CD8-positive, alpha-beta memory T cell (primary cell): Measurements from ENCODE around the gene TSKU. TPM values are rescaled to one million over a fixed set of nuclear protein-coding genes. Genes with fewer than 3 reads are reported as not detected.

Experiments
- CTCF ChIA-PET: fragments of 350-600 bp; sonication (Branson Sonifier 250); formaldehyde crosslinking; loops from one replicate; lab custom pipeline; 2021; ENCODE audit warnings: antibody characterized with exemption; lab: Charles Lee
- POLR2A ChIA-PET: fragments of 350-600 bp; sonication (Branson Sonifier 250); formaldehyde crosslinking; loops from one replicate; lab custom pipeline; 2021; ENCODE audit warnings: antibody characterized with exemption; lab: Charles Lee
- DNase-seq, 5 donors: peaks; one replicate each; pipeline versions ENCODE4 v3.0.0 to v3.0.0-alpha.2; 2020 to 2022; ENCODE audit warnings: mixed read lengths in 1 of 5
- H3K27ac ChIP-seq: one replicate; pipeline ENCODE4 v1.7.0; 2013; ENCODE audit warnings: low read depth, mild to moderate bottlenecking, low read length, moderate library complexity
- H3K27me3 ChIP-seq: 2 replicates; pipeline ENCODE4 v1.7.0; 2013; ENCODE audit warnings: low read length, mild to moderate bottlenecking; ENCODE audit not compliant: insufficient read depth, poor library complexity, severe bottlenecking
- H3K36me3 ChIP-seq: 2 replicates; pipeline ENCODE4 v1.7.0; 2013; ENCODE audit warnings: mild to moderate bottlenecking, low read length, moderate library complexity; ENCODE audit not compliant: insufficient read depth
- H3K4me1 ChIP-seq: 2 replicates; pipeline ENCODE4 v1.7.0; 2013; ENCODE audit warnings: mild to moderate bottlenecking, low read length, moderate library complexity; ENCODE audit not compliant: insufficient read depth
- H3K4me3 ChIP-seq: 2 replicates; pipeline ENCODE4 v1.7.0; 2013; ENCODE audit warnings: mild to moderate bottlenecking, low read length
- H3K9me3 ChIP-seq: 2 replicates; pipeline ENCODE4 v1.7.0; 2013; ENCODE audit warnings: mild to moderate bottlenecking, low read length
- H3K27ac Mint-ChIP-seq, 8 donors: one replicate each; pipeline ENCODE4 v1.8.0; 2020 to 2021; ENCODE audit warnings: mixed read lengths in 8 of 8, mild to moderate bottlenecking in 6 of 8, inconsistent platforms in 3 of 8, moderate library complexity in 3 of 8
- H3K27me3 Mint-ChIP-seq, 2 donors: one replicate each; pipeline ENCODE4 v1.8.0; 2020 to 2021; ENCODE audit warnings: mixed read lengths in 2 of 2, mild to moderate bottlenecking in 1 of 2, moderate library complexity in 1 of 2
- H3K36me3 Mint-ChIP-seq, 3 donors: one replicate each; pipeline ENCODE4 v1.8.0; 2020 to 2021; ENCODE audit warnings: mixed read lengths in 3 of 3, inconsistent platforms in 1 of 3, mild to moderate bottlenecking in 1 of 3
- H3K4me1 Mint-ChIP-seq, 3 donors: one replicate each; pipeline ENCODE4 v1.8.0; 2020 to 2021; ENCODE audit warnings: mixed read lengths in 3 of 3, inconsistent platforms in 1 of 3, mild to moderate bottlenecking in 1 of 3
- H3K4me3 Mint-ChIP-seq, 7 donors: one replicate each; pipeline ENCODE4 v1.8.0; 2020 to 2021; ENCODE audit warnings: mixed read lengths in 7 of 7, mild to moderate bottlenecking in 6 of 7, moderate library complexity in 4 of 7, inconsistent platforms in 2 of 7
- H3K9me3 Mint-ChIP-seq, 5 donors: one replicate each; pipeline ENCODE4 v1.8.0; 2020 to 2022; ENCODE audit warnings: mixed read lengths in 5 of 5, mild to moderate bottlenecking in 3 of 5, moderate library complexity in 2 of 5, inconsistent platforms in 1 of 5
- polyA plus RNA-seq: library from polyadenylated mRNA; unstranded; fragments of 300-500 nt; fragmentation: Illumina TruSeq; gene quantifications from one replicate; pipeline ENCODE4 v1.2.3, GENCODE V29; 2021
- total RNA-seq, 2 experiments: library from RNA; stranded (reverse); gene quantifications; one replicate each; pipeline ENCODE4 v1.2.3, GENCODE V29; 2021

Gene TSKU
- total and polyA plus RNA-seq, 3 experiments from 2014 or later = 0.11 to 0.13 TPM; not detected in 1

DNA sequence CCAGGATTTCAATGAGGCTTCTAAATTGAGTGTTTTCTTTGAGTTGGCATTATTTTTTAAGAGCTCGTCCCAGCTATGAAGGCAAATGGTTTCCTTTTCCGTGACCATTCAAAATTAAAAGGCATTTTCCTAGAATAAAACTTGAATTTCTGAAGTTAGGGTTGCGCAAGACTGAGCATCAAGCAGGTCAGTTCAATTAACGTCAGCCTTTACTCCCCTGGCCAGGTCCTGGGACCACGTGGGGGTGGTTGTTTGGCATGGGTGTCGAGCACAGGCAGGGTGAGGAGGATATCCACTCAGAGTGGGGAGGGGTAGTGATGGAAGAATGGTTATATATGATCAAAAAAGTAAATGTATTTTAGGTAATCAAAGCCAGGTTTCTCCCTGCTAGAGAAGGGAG is 43.4 kb upstream of the TSKU start:
- H3K4me1 ChIP-seq = no peaks in the 10 kb centered on the region
- H3K9me3 ChIP-seq = no peaks in the 10 kb centered on the region
- H3K4me1 Mint-ChIP-seq = no peaks in the 10 kb centered on the region
- no peak overlapping the region for H3K27ac Mint-ChIP-seq
- H3K36me3 ChIP-seq = no peaks in the 10 kb centered on the region
- no peak for DNase-seq
- POLR2A ChIA-PET = no interaction called here
- H3K27me3 Mint-ChIP-seq = peaks cover 1 to 8% of the 10 kb centered on the region in 2 donors
- no peak overlapping the region for H3K4me3 ChIP-seq
- CTCF ChIA-PET = interaction anchor here (1.6 kb wide), 1 partner anchor 17 kb away, joined by 4 read pairs; no protein-coding TSS in a partner anchor
- no peak overlapping the region for H3K27ac ChIP-seq
- H3K36me3 Mint-ChIP-seq = no peaks in the 10 kb centered on the region
- no peaks in the 10 kb centered on the region for H3K9me3 Mint-ChIP-seq
- H3K4me3 Mint-ChIP-seq = no peak overlapping the region
- no peaks in the 10 kb centered on the region for H3K27me3 ChIP-seq

DNA sequence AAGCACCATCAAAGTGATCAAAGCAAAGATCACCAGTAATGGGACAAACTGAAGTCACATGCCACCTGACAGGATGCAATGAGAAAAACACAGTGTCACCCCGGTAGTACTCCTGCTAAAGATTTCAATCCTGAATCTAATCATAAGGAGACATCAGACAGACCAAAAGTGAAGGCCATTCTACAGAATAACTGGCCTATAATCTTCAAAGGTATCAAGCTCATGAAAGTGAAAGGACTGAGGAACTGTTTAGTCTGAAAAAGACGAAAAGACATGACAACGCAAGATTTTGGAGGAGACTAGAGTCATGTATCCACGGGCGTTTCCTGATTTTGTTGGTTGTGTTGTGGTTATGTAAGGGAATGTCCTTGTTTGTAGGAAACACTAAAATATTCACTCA is 42.4 kb upstream of the TSKU start:
- CTCF ChIA-PET = interaction anchor here (1.1 to 1.6 kb wide), 2 partner anchors 18 to 59 kb away, joined by 3 to 4 read pairs; no protein-coding TSS in a partner anchor
- H3K27ac Mint-ChIP-seq = no peak overlapping the region
- Histone ChIP-seq H3K27ac (no peak overlapping the region), H3K27me3 (no peaks in the 10 kb centered on the region), H3K4me1 (no peaks in the 10 kb centered on the region), H3K36me3 (no peaks in the 10 kb centered on the region), H3K4me3 (no peak overlapping the region), H3K9me3 (no peaks in the 10 kb centered on the region)
- no peaks in the 10 kb centered on the region for H3K4me1 Mint-ChIP-seq
- POLR2A ChIA-PET = interaction anchor here (0.6 kb wide), 1 partner anchor 13 kb away, joined by 3 read pairs; no protein-coding TSS in a partner anchor
- no peak for DNase-seq
- H3K36me3 Mint-ChIP-seq = no peaks in the 10 kb centered on the region
- no peaks in the 10 kb centered on the region for H3K9me3 Mint-ChIP-seq
- H3K27me3 Mint-ChIP-seq = peaks cover 1 to 8% of the 10 kb centered on the region in 2 donors
- no peak overlapping the region for H3K4me3 Mint-ChIP-seq

GRCh38 chr11:76742902-76743301 is 40.3 kb upstream of the TSKU start:
- ChIA-PET POLR2A (no interaction called here), CTCF (no interaction called here)
- Mint-ChIP-seq H3K4me1 (no peaks in the 10 kb centered on the region), H3K27me3 (peaks cover 2 to 8% of the 10 kb centered on the region in 2 donors), H3K4me3 (no peak overlapping the region), H3K27ac (peak overlapping the region in 1 of 8 donors; percentile 56), H3K36me3 (no peaks in the 10 kb centered on the region), H3K9me3 (no peaks in the 10 kb centered on the region)
- Histone ChIP-seq H3K4me1 (no peaks in the 10 kb centered on the region), H3K9me3 (no peaks in the 10 kb centered on the region), H3K27ac (no peak overlapping the region), H3K27me3 (no peaks in the 10 kb centered on the region), H3K4me3 (no peak overlapping the region), H3K36me3 (no peaks in the 10 kb centered on the region)
- DNase-seq = no peak

GRCh38 chr11:76744186-76745043 is 38.7 kb upstream of the TSKU start:
- H3K27me3 Mint-ChIP-seq = peaks cover 0 to 2% of the 10 kb centered on the region in 2 donors
- POLR2A ChIA-PET = no interaction called here

GRCh38 chr11:76745044-76745376 is 38.1 kb upstream of the TSKU start:
- ChIA-PET CTCF (interaction anchor here (1.1 kb wide), 1 partner anchor 9 kb away, joined by 3 read pairs; no protein-coding TSS in a partner anchor), POLR2A (no interaction called here)
- no peaks in the 10 kb centered on the region for H3K36me3 ChIP-seq
- Mint-ChIP-seq H3K27me3 (peaks cover 0 to 4% of the 10 kb centered on the region in 2 donors), H3K36me3 (no peaks in the 10 kb centered on the region), H3K27ac (no peak overlapping the region), H3K4me1 (no peaks in the 10 kb centered on the region), H3K9me3 (no peaks in the 10 kb centered on the region), H3K4me3 (no peak overlapping the region)
- DNase-seq = no peak
- H3K27ac ChIP-seq = no peak overlapping the region
- H3K4me3 ChIP-seq = no peak overlapping the region
- no peaks in the 10 kb centered on the region for H3K27me3 ChIP-seq
- H3K9me3 ChIP-seq = no peaks in the 10 kb centered on the region
- H3K4me1 ChIP-seq = no peaks in the 10 kb centered on the region

More at GRCh38 chr11:76744186-76745043, 38.7 kb upstream of the TSKU start:
- no peaks in the 10 kb centered on the region for H3K36me3 Mint-ChIP-seq
- no peaks in the 10 kb centered on the region for H3K36me3 ChIP-seq
- no peaks in the 10 kb centered on the region for H3K9me3 ChIP-seq
- H3K9me3 Mint-ChIP-seq = no peaks in the 10 kb centered on the region
- no peak overlapping the region for H3K4me3 ChIP-seq
- H3K4me1 ChIP-seq = no peaks in the 10 kb centered on the region
- H3K27ac Mint-ChIP-seq = no peak overlapping the region
- CTCF ChIA-PET = no interaction called here
- no peak overlapping the region for H3K27ac ChIP-seq
- no peak overlapping the region for H3K4me3 Mint-ChIP-seq
- no peaks in the 10 kb centered on the region for H3K27me3 ChIP-seq
- no peaks in the 10 kb centered on the region for H3K4me1 Mint-ChIP-seq
- no peak for DNase-seq

- Histone ChIP-seq H3K36me3 (no peaks in the 10 kb centered on the region), H3K4me1 (no peaks in the 10 kb centered on the region), H3K4me3 (no peak overlapping the region), H3K27ac (no peak overlapping the region), H3K27me3 (no peaks in the 10 kb centered on the region), H3K9me3 (no peaks in the 10 kb centered on the region)
- no peaks in the 10 kb centered on the region for H3K36me3 Mint-ChIP-seq
- no peaks in the 10 kb centered on the region for H3K9me3 Mint-ChIP-seq
- no peaks in the 10 kb centered on the region for H3K4me1 Mint-ChIP-seq
- ChIA-PET POLR2A (no interaction called here), CTCF (interaction anchor here (1.1 to 1.5 kb wide), 2 partner anchors 10 to 22 kb away, joined by 3 to 4 read pairs; no protein-coding TSS in a partner anchor)
- H3K27me3 Mint-ChIP-seq = peaks cover 0 to 4% of the 10 kb centered on the region in 2 donors
- H3K4me3 Mint-ChIP-seq = no peak overlapping the region
- DNase-seq = no peak
- H3K27ac Mint-ChIP-seq = no peak overlapping the region
Measured at GRCh38 chr11:76745561-76746207, 37.5 kb upstream of the TSKU start.

GRCh38 chr11:76747153-76747914 is 35.8 kb upstream of the TSKU start:
- no peaks in the 10 kb centered on the region for H3K4me1 Mint-ChIP-seq
- H3K27me3 Mint-ChIP-seq = peaks cover 0 to 4% of the 10 kb centered on the region in 2 donors
- H3K9me3 Mint-ChIP-seq = no peaks in the 10 kb centered on the region
- no peak overlapping the region for H3K4me3 Mint-ChIP-seq
- H3K27ac Mint-ChIP-seq = no peak overlapping the region
- Histone ChIP-seq H3K36me3 (no peaks in the 10 kb centered on the region), H3K27ac (no peak overlapping the region), H3K4me1 (no peaks in the 10 kb centered on the region), H3K27me3 (no peaks in the 10 kb centered on the region), H3K4me3 (no peak overlapping the region), H3K9me3 (no peaks in the 10 kb centered on the region)
- ChIA-PET POLR2A (no interaction called here), CTCF (interaction anchor here (1.5 kb wide), 1 partner anchor 23 kb away, joined by 4 read pairs; no protein-coding TSS in a partner anchor)
- DNase-seq = no peak
- H3K36me3 Mint-ChIP-seq = no peaks in the 10 kb centered on the region
